HepG2 (cell line): ENCODE data around the gene TMEM231. TPM values are rescaled to one million over a fixed set of nuclear protein-coding genes. Genes with fewer than 3 reads are reported as not detected.

Source experiments
- ATAC-seq: fragments of 200-7000 bp; cut with Tn5 transposase; 3 replicates; pipeline ENCODE4 v1.9.1; 2020; ENCODE audit warnings: mild to moderate bottlenecking, moderate library complexity
- BruUV-seq: library from RNA; stranded (reverse); fragments of 400-500 nt; replicated peaks from 2 replicates; lab custom pipeline; 2021; lab: Mats Ljungman, UMichigan
- CTCF ChIA-PET: fragments of 300-600 bp; formaldehyde crosslinking; extraction: SDS; loops from one replicate; lab custom pipeline; 2021; ENCODE audit warnings: low total read pairs, inconsistent platforms, low intra/inter-chr PET ratio; lab: Yijun Ruan, JAX
- POLR2A ChIA-PET: fragments of 350-600 bp; sonication (Branson Sonifier 250); formaldehyde crosslinking; loops from one replicate; lab custom pipeline; 2020; ENCODE audit warnings: antibody characterized with exemption, inconsistent platforms; lab: Yijun Ruan, JAX
- DNase-seq: peaks from one replicate; pipeline ENCODE4 v3.0.0-alpha.2; 2015; ENCODE audit warnings: low spot score
- FAIRE-seq: peaks from 3 replicates; lab custom pipeline; 2011; peaks lifted over from hg19 to GRCh38; lab: Jason Lieb, UNC
- H2AFZ ChIP-seq: one replicate; pipeline ENCODE4 v1.6.1; 2011; ENCODE audit warnings: low read length, inconsistent platforms
- H3K27ac ChIP-seq: fragments of 300-600 bp; 3 replicates; pipeline ENCODE4 v1.8.0; 2011; ENCODE audit warnings: mixed run types, mild to moderate bottlenecking, mixed read lengths, low read length, inconsistent platforms; ENCODE audit not compliant: insufficient read depth; ENCODE audit errors: extremely low read length
- H3K27me3 ChIP-seq, 2 experiments: fragments of 200-600 bp in 1 of 2; 2 replicates in 1 of 2; 3 replicates in 1 of 2; pipeline versions ENCODE4 v1.6.0 to v1.8.0; 2011; ENCODE audit warnings: low read length in 2 of 2, mild to moderate bottlenecking in 2 of 2, moderate library complexity in 2 of 2, inconsistent platforms in 1 of 2; ENCODE audit not compliant: insufficient read depth in 2 of 2, control insufficient read depth in 1 of 2
- H3K36me3 ChIP-seq, 2 experiments: fragments of 200-600 bp in 1 of 2; replicated peaks in 1 of 2; 2 replicates in 1 of 2; 3 replicates in 1 of 2; pipeline versions ENCODE4 v1.5.1 to v1.8.0; 2011; ENCODE audit warnings: low read length in 2 of 2, inconsistent platforms in 1 of 2; ENCODE audit not compliant: insufficient read depth in 2 of 2, control insufficient read depth in 1 of 2
- H3K4me1 ChIP-seq: 2 replicates; pipeline ENCODE4 v1.5.1; 2012; ENCODE audit warnings: low read length, inconsistent platforms; ENCODE audit not compliant: insufficient read depth
- H3K4me2 ChIP-seq: 2 replicates; pipeline ENCODE4 v1.6.0; 2011; ENCODE audit warnings: low read depth, low read length, inconsistent platforms
- H3K4me3 ChIP-seq, 3 experiments: fragments of 200-600 bp in 1 of 3; sonication (generic), shearing (Covaris generic) in 1 of 3; replicated peaks in 1 of 3; 2 replicates each; pipeline ENCODE4 v1.5.1; 2011 to 2016; ENCODE audit warnings: low read length in 3 of 3, inconsistent platforms in 2 of 3, low read depth in 2 of 3, mild to moderate bottlenecking in 2 of 3, control low read depth in 1 of 3, mixed read lengths in 1 of 3; ENCODE audit not compliant: insufficient read depth in 1 of 3
- H3K79me2 ChIP-seq: one replicate; pipeline ENCODE4 v1.6.1; 2011; ENCODE audit warnings: low read length, inconsistent platforms; ENCODE audit not compliant: insufficient read depth
- H3K9ac ChIP-seq: 2 replicates; pipeline ENCODE4 v1.6.0; 2011; ENCODE audit warnings: mild to moderate bottlenecking, low read depth, low read length, inconsistent platforms; ENCODE audit not compliant: insufficient read depth
- H3K9me3 ChIP-seq: 2 replicates; pipeline ENCODE4 v1.5.1; 2012; ENCODE audit warnings: mild to moderate bottlenecking, low read length
- H4K20me1 ChIP-seq: 2 replicates; pipeline ENCODE4 v1.6.0; 2011; ENCODE audit warnings: inconsistent platforms, mild to moderate bottlenecking, low read length, moderate library complexity; ENCODE audit not compliant: insufficient read depth
- AGO2 ChIP-seq: fragments of 200-400 bp; formaldehyde crosslinking; optimal IDR thresholded peaks from 2 replicates; pipeline ENCODE3; 2017; ENCODE audit warnings: mild to moderate bottlenecking, low read depth, low read length, moderate library complexity
- JARID2 ChIP-seq: sonication (generic); formaldehyde crosslinking; IDR thresholded peaks from 2 replicates; pipeline ENCODE4 v1.8.1; 2023; ENCODE audit warnings: missing genetic modification reagents, inconsistent platforms; ENCODE audit not compliant: insufficient replicate concordance
- KDM2A ChIP-seq: sonication (generic); formaldehyde crosslinking; IDR thresholded peaks from 2 replicates; pipeline ENCODE4 v1.4.0; 2020; ENCODE audit warnings: low read depth, missing genetic modification reagents, borderline replicate concordance
- KLF13 ChIP-seq: sonication (generic); formaldehyde crosslinking; IDR thresholded peaks from 2 replicates; pipeline ENCODE4 v1.4.0; 2020; ENCODE audit warnings: mild to moderate bottlenecking, missing genetic modification reagents
- MED8 ChIP-seq: sonication (generic); formaldehyde crosslinking; IDR thresholded peaks from 2 replicates; pipeline ENCODE4 v1.8.1; 2023; ENCODE audit warnings: mild to moderate bottlenecking, missing genetic modification reagents; ENCODE audit not compliant: insufficient replicate concordance
- MYC ChIP-seq: sonication (generic); formaldehyde crosslinking; IDR thresholded peaks from 2 replicates; pipeline ENCODE4 v1.9.0; 2021; ENCODE audit warnings: missing genetic modification reagents, borderline replicate concordance
- PAWR ChIP-seq: sonication (generic); formaldehyde crosslinking; IDR thresholded peaks from 2 replicates; pipeline ENCODE4 v1.4.0; 2020; ENCODE audit warnings: missing genetic modification reagents, mild to moderate bottlenecking, borderline replicate concordance
- REL ChIP-seq: sonication (generic); formaldehyde crosslinking; conservative IDR thresholded peaks from 2 replicates; pipeline ENCODE4 v1.8.0; 2022; ENCODE audit warnings: mild to moderate bottlenecking, missing genetic modification reagents, moderate library complexity
- RXRA ChIP-seq: sonication (generic); formaldehyde crosslinking; IDR thresholded peaks from 2 replicates; pipeline ENCODE4 v1.5.1; 2020; ENCODE audit warnings: missing genetic modification reagents
- TERF1 ChIP-seq: sonication (generic); formaldehyde crosslinking; IDR thresholded peaks from 2 replicates; pipeline ENCODE4 v1.8.0; 2022; ENCODE audit warnings: mild to moderate bottlenecking, missing genetic modification reagents, moderate library complexity
- ZBTB3 ChIP-seq: sonication (generic); formaldehyde crosslinking; IDR thresholded peaks from 2 replicates; pipeline ENCODE4 v1.4.0; 2020; ENCODE audit warnings: low read depth, mild to moderate bottlenecking, moderate library complexity, missing genetic modification reagents, borderline replicate concordance
- ZBTB7A ChIP-seq: sonication (generic); formaldehyde crosslinking; IDR thresholded peaks from 2 replicates; pipeline ENCODE4 v1.8.0; 2022; ENCODE audit warnings: mild to moderate bottlenecking, missing genetic modification reagents
- ZIK1 ChIP-seq: sonication (generic); formaldehyde crosslinking; IDR thresholded peaks from 2 replicates; pipeline ENCODE4 v1.5.0; 2020; ENCODE audit warnings: mild to moderate bottlenecking, low read depth, missing genetic modification reagents, borderline replicate concordance
- ZNF207 ChIP-seq: fragments of 450-650 bp; IDR thresholded peaks from 2 replicates; pipeline ENCODE4 v1.6.1; 2016; ENCODE audit warnings: antibody characterized with exemption, borderline replicate concordance
- ZNF646 ChIP-seq: sonication (generic); formaldehyde crosslinking; IDR thresholded peaks from 2 replicates; pipeline ENCODE4 v1.9.0; 2021; ENCODE audit warnings: mild to moderate bottlenecking, missing genetic modification reagents
- ZNF749 ChIP-seq: sonication (generic); formaldehyde crosslinking; IDR thresholded peaks from 2 replicates; pipeline ENCODE4 v1.8.0; 2022; ENCODE audit warnings: mild to moderate bottlenecking, missing genetic modification reagents, moderate library complexity, borderline replicate concordance
- WGBS: methylation state at CpG from one replicate; pipeline ENCODE4 v1.1.6; 2017; ENCODE audit warnings: low lambda C conversion rate; 5-methylcytosine and 5-hydroxymethylcytosine counted together
- in situ Hi-C: cut with HindIII; loops from 2 replicates; pipeline ENCODE4 v1.10.0; 2017; ENCODE audit warnings: low pct_unique_long_range_greater_than_20kb; ENCODE audit not compliant: extremely low pct_ligation_motif_present
- intact Hi-C: fragments of 100-400 bp; cut with micrococcal nuclease; formaldehyde crosslinking; loops from one replicate; pipeline ENCODE4 v1.10.0; 2022; ENCODE audit not compliant: unreplicated experiment
- polyA plus RNA-seq, 8 experiments: library from polyadenylated mRNA; depleted of rRNA in 3 of 8; stranded (reverse) in 7 of 8; unstranded in 1 of 8; fragments of >200 nt; fragmentation: Illumina TruSeq in 4 of 8; extraction: Trizol in 4 of 8; gene quantifications; 2 replicates each; pipeline versions ENCODE4 v1.2.1 to v1.2.3, GENCODE V29; 2011 to 2016; ENCODE audit warnings: low read depth in 4 of 8, missing spikeins in 1 of 8, mixed read lengths in 1 of 8; ENCODE audit not compliant: insufficient read depth in 1 of 8
- total RNA-seq, 5 experiments: library from RNA; depleted of rRNA; stranded (reverse); fragments of >200 nt; fragmentation: Illumina TruSeq; extraction: Trizol; gene quantifications; 2 replicates each; pipeline ENCODE4 v1.2.3, GENCODE V29; 2016; ENCODE audit warnings: low read depth in 1 of 5

TMEM231 gene
- total and polyA plus RNA-seq, 2 of the 13 experiments (the other 11 are each of a cell fraction or from before 2014, with no cell fraction given), result 3.5 to 7.4 TPM

GRCh38 chr16:75566758-75567255 is 10.8 kb upstream of the TMEM231 start:
- Histone ChIP-seq H3K36me3 (peaks cover 12 to 34% of the 10 kb centered on the region in 2 experiments), H3K4me2 (peak overlapping the region; percentile 96), H3K9ac (peak overlapping the region; percentile 83), H3K9me3 (no peaks in the 10 kb centered on the region), H2AFZ (no peak overlapping the region), H4K20me1 (peaks cover 13% of the 10 kb centered on the region; the same call in 1 of the 2 replicates), H3K27ac (peak overlapping the region; percentile 34), H3K79me2 (peaks cover 13% of the 10 kb centered on the region), H3K4me1 (peaks cover 28% of the 10 kb centered on the region), H3K27me3 (peaks cover 0 to 4% of the 10 kb centered on the region in 2 experiments; a peak in 2 of 5 replicates), H3K4me3 (peak overlapping the region; percentile 87 to 96 (median 88))
- DNase-seq (no peak), ATAC-seq (peak; percentile 34), FAIRE-seq (no peak)
- CTCF ChIA-PET, result no interaction called here
- no TSS peak for BruUV-seq
- in situ Hi-C loops, result no loop called here
- POLR2A ChIA-PET, result interaction anchor here (1.0 to 3.2 kb wide), 4 partner anchors 11 to 81 kb away, joined by 3 to 27 read pairs (median 18); partner anchors contain the start of genes ADAT1, KARS1, TERF2IP and TMEM231
- WGBS, result 2% methylated on average over 17 of the region's 32 CpGs
- intact Hi-C loops, result loop anchor here (5.0 kb wide), 2 partner anchors 50 to 80 kb away; partner anchors contain the start of genes KARS1 and TERF2IP
- TF ChIP-seq AGO2 (peak; percentile 67), ZNF207 (no peak), ZBTB7A (0 out of 2 replicates have a peak, but pooled peaks have one; percentile 9), PAWR (0 out of 2 replicates have a peak, but pooled peaks have one; percentile 79), MYC (CRISPR knock-in tag) (no peak), TERF1 (0 out of 2 replicates have a peak, but pooled peaks have one; percentile 46), ZIK1 (no peak), ZNF646 (0 out of 2 replicates have a peak, but pooled peaks have one; percentile 25), REL (CRISPR knock-in tag) (peak; percentile 28; the same call in 1 of the 2 replicates), ZBTB3 (CRISPR knock-in tag) (no peak; the same call in 1 of the 2 replicates), MED8 (CRISPR knock-in tag) (no peak), ZNF749 (CRISPR knock-in tag) (0 out of 2 replicates have a peak, but pooled peaks have one; percentile 16), JARID2 (CRISPR knock-in tag) (no peak), KDM2A (peak; percentile 6; the same call in 1 of the 2 replicates), RXRA (CRISPR knock-in tag) (0 out of 2 replicates have a peak, but pooled peaks have one; percentile 13), KLF13 (CRISPR knock-in tag) (peak; percentile 25; the same call in 1 of the 2 replicates)
